ENCODE results near the gene DHX35.
"Not testable (repeated sequence)": the region's sequence is repeated elsewhere in the genome, so short reads cannot be mapped to it uniquely, and the experiment has no call there.

DHX35 gene

DNA sequence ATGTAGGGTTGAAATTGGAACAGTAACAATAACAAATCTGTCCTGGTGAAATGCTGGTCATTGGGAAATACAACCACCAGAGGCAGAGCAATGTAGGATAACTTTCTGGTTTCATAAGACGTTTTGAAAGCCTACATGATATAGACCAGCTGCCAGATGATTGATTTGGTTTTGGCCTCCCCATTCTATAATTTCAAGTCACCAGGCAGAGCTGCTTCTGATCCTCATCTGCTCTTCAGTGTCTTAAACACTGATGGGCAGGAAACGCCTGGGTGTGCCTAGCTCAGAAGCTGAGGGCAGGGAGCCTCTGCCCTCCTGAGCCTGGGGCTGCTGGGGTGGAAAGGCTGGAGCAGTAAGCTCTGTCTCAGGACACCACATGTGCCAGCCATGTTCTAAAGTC lies 24.5 kb downstream of the DHX35 start:
- no peak for DNase-seq (ENCODE audit: extremely low spot score)
- TF ChIP-seq ZNF384 (IDR thresholded peaks at IDR 0.05) (no peak), L3MBTL2 (conservative IDR thresholded peaks at IDR 0.05) (no peak), SP1 (IDR thresholded peaks at IDR 0.05) (no peak), NFRKB (IDR thresholded peaks at IDR 0.05) (no peak), ARNT (IDR thresholded peaks at IDR 0.05) (no peak), BHLHE40 (IDR thresholded peaks at IDR 0.05; ENCODE audit: borderline replicate concordance) (no peak), FOXK2 (IDR thresholded peaks at IDR 0.05) (no peak), FOXM1 (IDR thresholded peaks at IDR 0.05; ENCODE audit: borderline replicate concordance) (no peak), HDGF (IDR thresholded peaks at IDR 0.05; ENCODE audit: borderline replicate concordance) (no peak), ELF4 (IDR thresholded peaks at IDR 0.05) (no peak), FOXA1 (IDR thresholded peaks at IDR 0.05) (no peak), CTBP1 (IDR thresholded peaks at IDR 0.05; ENCODE audit: borderline replicate concordance) (no peak)
- TF ChIP-seq, protein P1, sequence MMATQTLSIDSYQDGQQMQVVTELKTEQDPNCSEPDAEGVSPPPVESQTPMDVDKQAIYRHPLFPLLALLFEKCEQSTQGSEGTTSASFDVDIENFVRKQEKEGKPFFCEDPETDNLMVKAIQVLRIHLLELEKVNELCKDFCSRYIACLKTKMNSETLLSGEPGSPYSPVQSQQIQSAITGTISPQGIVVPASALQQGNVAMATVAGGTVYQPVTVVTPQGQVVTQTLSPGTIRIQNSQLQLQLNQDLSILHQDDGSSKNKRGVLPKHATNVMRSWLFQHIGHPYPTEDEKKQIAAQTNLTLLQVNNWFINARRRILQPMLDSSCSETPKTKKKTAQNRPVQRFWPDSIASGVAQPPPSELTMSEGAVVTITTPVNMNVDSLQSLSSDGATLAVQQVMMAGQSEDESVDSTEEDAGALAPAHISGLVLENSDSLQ (IDR thresholded peaks at IDR 0.05) = no peak
- POLR2A ChIA-PET = no interaction called here
- CTCF ChIA-PET = no interaction called here

DNA sequence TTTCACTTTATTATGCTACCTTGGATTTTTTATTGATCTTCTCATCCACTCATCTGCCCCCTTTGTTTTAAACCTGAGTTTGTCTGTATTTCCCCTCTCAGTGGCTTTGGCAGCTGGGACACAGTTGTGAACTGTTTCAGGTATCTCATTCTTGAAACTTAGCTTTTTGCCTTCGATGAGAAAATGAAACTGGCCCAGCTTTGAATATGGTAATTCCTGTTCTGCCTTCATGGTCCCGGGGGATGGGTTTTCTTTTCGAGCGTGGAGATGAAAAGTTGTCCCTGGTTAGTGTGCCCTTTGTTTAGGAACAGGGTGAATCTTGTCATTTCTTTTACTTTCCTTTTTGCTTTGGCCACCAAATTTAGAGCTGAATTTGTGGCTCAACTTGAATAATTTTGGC lies 25.6 kb downstream of the DHX35 start:
- ChIA-PET CTCF (no interaction called here), POLR2A (no interaction called here)
- DNase-seq (ENCODE audit: extremely low spot score) = no peak
- TF ChIP-seq LEF1 (IDR thresholded peaks at IDR 0.05; ENCODE audit: borderline replicate concordance) (no peak), BHLHE40 (IDR thresholded peaks at IDR 0.05; ENCODE audit: borderline replicate concordance) (no peak), SUZ12 (IDR thresholded peaks at IDR 0.05) (no peak), CTBP1 (IDR thresholded peaks at IDR 0.05; ENCODE audit: borderline replicate concordance) (no peak), ARNT (IDR thresholded peaks at IDR 0.05) (no peak), FOXM1 (IDR thresholded peaks at IDR 0.05; ENCODE audit: borderline replicate concordance) (no peak), ELF4 (IDR thresholded peaks at IDR 0.05) (no peak), NFRKB (IDR thresholded peaks at IDR 0.05) (no peak), FOXA1 (IDR thresholded peaks at IDR 0.05) (no peak), ZNF384 (IDR thresholded peaks at IDR 0.05) (no peak), SP1 (IDR thresholded peaks at IDR 0.05) (no peak), FOXK2 (IDR thresholded peaks at IDR 0.05) (no peak), TARDBP (IDR thresholded peaks at IDR 0.05) (no peak), L3MBTL2 (conservative IDR thresholded peaks at IDR 0.05) (no peak), HDGF (IDR thresholded peaks at IDR 0.05; ENCODE audit: borderline replicate concordance) (no peak)
- TF ChIP-seq, protein P1 (IDR thresholded peaks at IDR 0.05) = no peak

DNA sequence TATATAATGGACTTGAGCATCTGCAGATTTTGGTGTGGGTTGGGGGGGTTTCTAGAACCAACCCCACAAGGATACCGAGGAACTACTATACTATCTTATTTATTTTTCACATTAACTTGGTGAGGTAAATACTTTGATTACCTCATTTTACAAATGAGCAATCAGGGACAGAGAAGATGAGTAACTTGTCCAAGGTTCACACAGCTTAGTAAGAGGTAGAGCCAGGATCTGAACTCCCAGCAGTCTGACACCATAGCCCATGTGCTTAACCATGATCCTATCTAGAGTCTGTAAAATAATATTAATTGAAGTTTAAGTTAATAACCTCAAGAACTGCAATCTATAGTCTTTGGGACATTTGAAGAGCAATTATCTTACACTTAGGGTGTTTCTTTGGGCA lies 28.6 kb downstream of the DHX35 start:
- no peak for TF ChIP-seq NFRKB (IDR thresholded peaks at IDR 0.05)
- TF ChIP-seq FOXK2 (IDR thresholded peaks at IDR 0.05) = no peak
- no peak for TF ChIP-seq CTBP1 (IDR thresholded peaks at IDR 0.05; ENCODE audit: borderline replicate concordance)
- TF ChIP-seq HDGF (IDR thresholded peaks at IDR 0.05; ENCODE audit: borderline replicate concordance) = no peak
- TF ChIP-seq BHLHE40 (IDR thresholded peaks at IDR 0.05; ENCODE audit: borderline replicate concordance) = no peak
- ChIA-PET POLR2A (interaction anchor here (0.5 kb wide), 1 partner anchor 22 kb away, joined by 3 read pairs; no protein-coding TSS in a partner anchor), CTCF (no interaction called here)
- DNase-seq (ENCODE audit: extremely low spot score) = no peak

DNA sequence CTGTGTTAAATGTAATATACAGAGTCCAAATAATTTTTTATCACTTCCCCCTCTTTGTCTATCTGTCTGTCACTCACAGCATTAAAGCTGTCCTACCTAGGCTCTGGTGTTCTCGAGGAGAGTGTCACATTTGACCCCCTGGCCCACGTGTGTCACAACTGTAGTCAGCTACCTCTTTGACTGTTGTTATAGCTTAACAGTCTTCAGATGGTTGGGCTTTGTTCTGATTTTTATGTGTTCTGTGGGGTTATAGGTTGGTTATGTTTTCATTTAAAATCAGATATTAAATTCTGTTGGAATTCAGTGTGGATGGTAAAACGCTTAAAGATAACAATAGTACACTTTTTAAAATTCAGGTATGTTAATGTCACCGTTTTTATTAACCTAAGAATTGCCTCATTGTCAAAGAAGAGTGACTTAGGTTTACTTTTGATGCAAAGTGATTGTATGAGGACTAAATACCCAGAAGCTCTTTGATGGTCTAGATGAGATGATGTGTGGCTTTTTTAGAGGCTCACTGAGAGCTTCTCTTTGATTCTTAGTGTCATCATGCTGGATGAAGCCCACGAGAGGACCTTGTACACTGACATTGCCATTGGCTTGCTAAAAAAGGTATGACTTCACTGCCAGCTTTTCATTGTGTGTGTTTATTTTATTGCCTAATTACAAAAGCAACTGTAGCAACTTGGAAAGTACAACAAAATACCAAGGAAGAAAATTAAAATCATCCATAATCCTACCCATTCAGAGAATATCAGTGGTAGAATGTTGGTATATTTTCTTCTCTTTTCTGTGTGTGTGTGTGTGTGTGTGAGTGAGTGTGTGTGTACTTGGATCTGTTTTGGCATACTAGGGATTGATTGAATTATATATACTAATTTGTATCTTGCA lies 29.9 kb downstream of the DHX35 start:
- TF ChIP-seq, protein P1 (IDR thresholded peaks at IDR 0.05) = peak; percentile 4; the same call in 1 of the 2 replicates
- TF ChIP-seq L3MBTL2 (conservative IDR thresholded peaks at IDR 0.05) = no peak
- no peak for DNase-seq (ENCODE audit: extremely low spot score)
- ChIA-PET CTCF (no interaction called here), POLR2A (no interaction called here)

DNA sequence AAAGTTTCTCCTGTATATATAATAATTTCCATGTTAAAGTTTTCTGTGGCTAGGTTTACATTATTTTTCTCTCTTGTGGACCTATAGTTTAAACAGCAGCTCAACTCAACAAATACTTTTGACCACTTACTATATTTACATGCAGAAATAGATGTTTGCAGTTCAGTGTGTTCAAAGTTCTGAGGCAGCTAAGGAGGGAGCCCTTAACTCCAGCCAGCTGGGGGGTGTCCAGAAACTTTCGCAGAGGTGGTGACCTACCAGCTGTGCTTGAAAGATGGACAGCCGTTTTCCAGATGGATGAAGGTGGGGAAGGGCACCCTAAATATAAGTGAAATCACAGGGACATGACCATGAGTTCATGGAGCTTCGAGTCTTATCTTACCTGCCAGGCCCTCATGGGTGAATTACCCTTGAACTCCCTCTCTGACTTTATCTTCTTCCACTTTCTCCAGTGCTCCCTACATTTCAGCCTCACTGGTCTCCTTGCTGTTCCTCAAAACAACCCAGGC lies 33.4 kb downstream of the DHX35 start:
- no peak for DNase-seq (ENCODE audit: extremely low spot score)
- ChIA-PET CTCF (no interaction called here), POLR2A (interaction anchor here (2.3 kb wide), 1 partner anchor 33 kb away, joined by 7 read pairs; the partner anchor contains the start of gene DHX35)
- no peak for TF ChIP-seq LEF1 (IDR thresholded peaks at IDR 0.05; ENCODE audit: borderline replicate concordance)
- no peak for TF ChIP-seq ZNF384 (IDR thresholded peaks at IDR 0.05)
- TF ChIP-seq FOXK2 (IDR thresholded peaks at IDR 0.05) = no peak
- no peak for TF ChIP-seq HDGF (IDR thresholded peaks at IDR 0.05; ENCODE audit: borderline replicate concordance)
- no peak for TF ChIP-seq L3MBTL2 (conservative IDR thresholded peaks at IDR 0.05)
- TF ChIP-seq, protein P1 (IDR thresholded peaks at IDR 0.05) = no peak
- TF ChIP-seq NFRKB (IDR thresholded peaks at IDR 0.05) = no peak
- no peak for TF ChIP-seq BHLHE40 (IDR thresholded peaks at IDR 0.05; ENCODE audit: borderline replicate concordance)
- TF ChIP-seq SP1 (IDR thresholded peaks at IDR 0.05) = no peak
- TF ChIP-seq ELF4 (IDR thresholded peaks at IDR 0.05) = no peak
- no peak for TF ChIP-seq ARNT (IDR thresholded peaks at IDR 0.05)
- no peak for TF ChIP-seq SUZ12 (IDR thresholded peaks at IDR 0.05)
- no peak for TF ChIP-seq FOXA1 (IDR thresholded peaks at IDR 0.05)
- TF ChIP-seq FOXM1 (IDR thresholded peaks at IDR 0.05; ENCODE audit: borderline replicate concordance) = no peak
- TF ChIP-seq TARDBP (IDR thresholded peaks at IDR 0.05) = no peak
- TF ChIP-seq CTBP1 (IDR thresholded peaks at IDR 0.05; ENCODE audit: borderline replicate concordance) = no peak

DNA sequence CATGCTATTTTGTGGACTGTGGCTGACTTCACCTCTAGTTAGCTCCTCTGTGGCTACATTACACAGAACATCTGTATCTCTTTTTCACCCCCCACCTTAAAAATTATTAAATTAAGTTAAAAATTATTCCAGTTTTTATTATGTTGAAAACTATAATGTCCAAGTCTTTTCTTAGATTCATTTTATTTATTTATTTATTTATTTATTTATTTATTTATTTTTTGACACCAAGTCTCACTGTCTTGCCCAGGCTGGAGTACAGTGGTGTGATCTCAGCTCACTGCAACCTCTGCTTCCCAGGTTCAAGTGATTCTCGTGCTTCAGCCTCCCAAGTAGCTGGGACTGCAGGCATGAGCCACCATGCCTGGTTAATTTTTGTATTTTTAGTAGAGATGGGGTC lies 34.7 kb downstream of the DHX35 start:
- DNase-seq (ENCODE audit: extremely low spot score); POLR2A ChIA-PET: not testable (repeated sequence)
- CTCF ChIA-PET = interaction anchor here (0.7 kb wide), 1 partner anchor 15 kb away, joined by 5 read pairs; no protein-coding TSS in a partner anchor
